ENCODE measurements around the gene XRCC6. TPM values are rescaled to one million over a fixed set of nuclear protein-coding genes. Genes with fewer than 3 reads are reported as not detected.
A peak's percentile ranks its signal among the peaks of the same experiment; 100 is the strongest.

Gene XRCC6
- total and polyA plus RNA-seq, 2 of the 13 experiments (the other 11 are each of a cell fraction or from before 2014, with no cell fraction given), result 124 to 625 TPM

- TF ChIP-seq ZBTB33 (CRISPR knock-in tag; IDR thresholded peaks at IDR 0.05), result no peak
- TF ChIP-seq ZNF451 (CRISPR knock-in tag; IDR thresholded peaks at IDR 0.05), result no peak; the same call in 1 of the 2 replicates
- TF ChIP-seq KDM6A (CRISPR knock-in tag; IDR thresholded peaks at IDR 0.05; ENCODE audit: low read depth), result no peak
- TF ChIP-seq FOXC1 (CRISPR knock-in tag; IDR thresholded peaks at IDR 0.05; ENCODE audit: borderline replicate concordance), result no peak
- no peak for TF ChIP-seq NCOR1 (IDR thresholded peaks at IDR 0.05; ENCODE audit: borderline replicate concordance, low read length)
- no peak for TF ChIP-seq ZNF577 (CRISPR knock-in tag; IDR thresholded peaks at IDR 0.05; ENCODE audit: borderline replicate concordance, low read depth)
- peak; percentile 50; the same call in 1 of the 2 replicates for TF ChIP-seq ZSCAN22 (CRISPR knock-in tag; IDR thresholded peaks at IDR 0.05)
- TF ChIP-seq CREM (IDR thresholded peaks at IDR 0.05), result no peak
- no peak for TF ChIP-seq CREM (CRISPR knock-in tag; IDR thresholded peaks at IDR 0.05)
- TF ChIP-seq KMT2B (CRISPR knock-in tag; IDR thresholded peaks at IDR 0.05), result 0 out of 2 replicates have a peak, but pooled peaks have one; percentile 57
- no peak for TF ChIP-seq TBX3 (IDR thresholded peaks at IDR 0.05; ENCODE audit: borderline replicate concordance)
- TF ChIP-seq ZBTB21 (CRISPR knock-in tag; IDR thresholded peaks at IDR 0.05), result no peak
- peak; percentile 28; the same call in 1 of the 2 replicates for TF ChIP-seq KLF13 (CRISPR knock-in tag; IDR thresholded peaks at IDR 0.05)
- TF ChIP-seq ZNF264 (CRISPR knock-in tag; IDR thresholded peaks at IDR 0.05), result no peak
- peak; percentile 41; the same call in 1 of the 2 replicates for TF ChIP-seq ZNF546 (CRISPR knock-in tag; conservative IDR thresholded peaks at IDR 0.05)
- TF ChIP-seq GZF1 (CRISPR knock-in tag; IDR thresholded peaks at IDR 0.05), result no peak
- TF ChIP-seq ZNF710 (CRISPR knock-in tag; IDR thresholded peaks at IDR 0.05; ENCODE audit: borderline replicate concordance), result peak; percentile 45; the same call in 1 of the 2 replicates
- no peak for TF ChIP-seq MNT (IDR thresholded peaks at IDR 0.05)
- no peak for TF ChIP-seq CENPT (CRISPR knock-in tag; IDR thresholded peaks at IDR 0.05; ENCODE audit: low read depth)
- TF ChIP-seq MTF2 (CRISPR knock-in tag; IDR thresholded peaks at IDR 0.05; ENCODE audit: borderline replicate concordance), result no peak
- TF ChIP-seq ZBTB1 (CRISPR knock-in tag; IDR thresholded peaks at IDR 0.05; ENCODE audit: borderline replicate concordance), result no peak
- no peak for TF ChIP-seq ZMAT5 (CRISPR knock-in tag; IDR thresholded peaks at IDR 0.05; ENCODE audit: borderline replicate concordance, low read depth)
- 0 out of 2 replicates have a peak, but pooled peaks have one; percentile 25 for TF ChIP-seq ZBTB46 (CRISPR knock-in tag; IDR thresholded peaks at IDR 0.05; ENCODE audit: borderline replicate concordance)
- no peak for TF ChIP-seq ZNF660 (CRISPR knock-in tag; IDR thresholded peaks at IDR 0.05; ENCODE audit: borderline replicate concordance, low read depth)
These were observed 451 bp upstream of the XRCC6 start, which contains the start of gene DESI1 (continued) for GRCh38 chr22:41620589-41621098.
